Esophagus squamous epithelium (tissue), 4 donors: ENCODE data around the gene PCDH9.

ENCODE experiments used
- CTCF ChIP-seq, 6 experiments: fragments of 450-650 bp in 4 of 6; fragments of 200-600 bp in 2 of 6; sonication (generic) in 2 of 6; IDR thresholded peaks; one replicate each; pipeline ENCODE4 v1.5.1; 2016 to 2019; ENCODE audit warnings: antibody characterized with exemption in 6 of 6, mild to moderate bottlenecking in 4 of 6, moderate library complexity in 4 of 6
- POLR2A ChIP-seq, 4 donors: fragments of 450-650 bp; IDR thresholded peaks; one replicate each; pipeline ENCODE4 v1.6.1; 2017; ENCODE audit warnings: antibody characterized with exemption in 4 of 4, mild to moderate bottlenecking in 4 of 4, moderate library complexity in 3 of 4

GRCh38 chr13:66896933-66897332 is 333.2 kb downstream of the PCDH9 start:
- TF ChIP-seq CTCF (IDR thresholded peaks at IDR 0.05) = no peak
- TF ChIP-seq POLR2A (IDR thresholded peaks at IDR 0.05) = no peak
